Activated CD4-positive, alpha-beta T cell treated with anti-CD3 and anti-CD28 coated beads for 48 hours (primary cell): ENCODE measurements around the gene TNFSF10.
"Not testable (repeated sequence)": the region's sequence is repeated elsewhere in the genome, so short reads cannot be mapped to it uniquely, and the experiment has no call there.

ENCODE experiments used
- DNase-seq: peaks from one replicate; pipeline ENCODE4 v3.0.0-alpha.2; 2020

TNFSF10 gene

GRCh38 chr3:172522871-172523818, at the start of gene TNFSF10:
Gene TNFSF10, minus strand, starts transcription at chr3:172523430. Its CDS starts 46 bp downstream, at chr3:172523384.
- DNase-seq, result peak; percentile 71

- DNase-seq, result no peak
These were observed 46.1 kb upstream of the TNFSF10 start for GRCh38 chr3:172569128-172570008.

- no peak for DNase-seq
These were observed 45.5 kb upstream of the TNFSF10 start for GRCh38 chr3:172568701-172569100.

GRCh38 chr3:172566785-172567184, 43.6 kb upstream of the TNFSF10 start:
- DNase-seq, result not testable (repeated sequence)

- DNase-seq, result no peak
These were observed 41.3 kb upstream of the TNFSF10 start for GRCh38 chr3:172564499-172564898.

GRCh38 chr3:172562871-172563865, 39.9 kb upstream of the TNFSF10 start:
- peak; percentile 49 for DNase-seq

GRCh38 chr3:172561897-172562640, 38.8 kb upstream of the TNFSF10 start:
- DNase-seq, result peak; percentile 32

GRCh38 chr3:172560586-172560985, 37.4 kb upstream of the TNFSF10 start:
- no peak for DNase-seq

GRCh38 chr3:172560026-172560425, 36.8 kb upstream of the TNFSF10 start:
- no peak for DNase-seq

- no peak for DNase-seq
These were observed 35.8 kb upstream of the TNFSF10 start for GRCh38 chr3:172559020-172559419.

GRCh38 chr3:172557515-172558220, 34.4 kb upstream of the TNFSF10 start:
- peak; percentile 36 for DNase-seq

GRCh38 chr3:172553526-172554252, 30.5 kb upstream of the TNFSF10 start:
- DNase-seq, result no peak

GRCh38 chr3:172552607-172553006, 29.4 kb upstream of the TNFSF10 start:
- no peak for DNase-seq

- DNase-seq, result no peak
These were observed 28.6 kb upstream of the TNFSF10 start for GRCh38 chr3:172551874-172552273.

GRCh38 chr3:172550347-172550943, 27.2 kb upstream of the TNFSF10 start:
- peak; percentile 86 for DNase-seq

- no peak for DNase-seq
These were observed 25.9 kb upstream of the TNFSF10 start for GRCh38 chr3:172549144-172549543.

GRCh38 chr3:172546628-172547214, 23.5 kb upstream of the TNFSF10 start:
- DNase-seq, result no peak

- no peak for DNase-seq
These were observed 22.9 kb upstream of the TNFSF10 start for GRCh38 chr3:172546105-172546504.

- no peak for DNase-seq
These were observed 21.2 kb upstream of the TNFSF10 start for GRCh38 chr3:172544404-172544803.
